Erythroblast (primary cell): ENCODE results near the gene SLC7A10.

ENCODE experiments used
- DNase-seq, 2 experiments: peaks; one replicate each; lab custom pipeline; 2025; lab: John Stamatoyannopoulos, UW
- GATA1 ChIP-seq: IDR thresholded peaks from 2 replicates; pipeline ENCODE4 v1.6.1; 2011; ENCODE audit warnings: low read depth, mild to moderate bottlenecking, control low read depth, low read length, moderate library complexity
- POLR2A ChIP-seq: IDR thresholded peaks from 2 replicates; pipeline ENCODE4 v1.6.1; 2011; ENCODE audit warnings: mild to moderate bottlenecking, low read length

The SLC7A10 gene

GRCh38 chr19:33249740-33250366 lies 24.2 kb upstream of the SLC7A10 start:
- TF ChIP-seq GATA1, result no peak
- TF ChIP-seq POLR2A, result no peak
- DNase-seq, result peak in 1 of 2 experiments; percentile 32

- TF ChIP-seq GATA1, result no peak
- no peak for TF ChIP-seq POLR2A
- DNase-seq, result peak in 1 of 2 experiments; percentile 55
Observed at GRCh38 chr19:33248954-33249613, 23.4 kb upstream of the SLC7A10 start.

GRCh38 chr19:33248553-33248953 lies 22.9 kb upstream of the SLC7A10 start:
- no peak for TF ChIP-seq POLR2A
- TF ChIP-seq GATA1, result no peak
- DNase-seq, result no peak

- DNase-seq, result no peak
- TF ChIP-seq POLR2A, result no peak
- TF ChIP-seq GATA1, result no peak
Observed at GRCh38 chr19:33248104-33248503, 22.5 kb upstream of the SLC7A10 start.

- DNase-seq, result no peak
- TF ChIP-seq GATA1 (no peak), POLR2A (no peak)
Observed at GRCh38 chr19:33247441-33247819, 21.8 kb upstream of the SLC7A10 start.

- no peak for DNase-seq
- TF ChIP-seq GATA1 (no peak), POLR2A (no peak)
Observed at GRCh38 chr19:33246709-33247440, 21.2 kb upstream of the SLC7A10 start.

GRCh38 chr19:33245948-33246708 lies 20.5 kb upstream of the SLC7A10 start:
- DNase-seq, result peak in 1 of 2 experiments; percentile 26
- no peak for TF ChIP-seq POLR2A
- no peak for TF ChIP-seq GATA1

GRCh38 chr19:33242911-33243310 lies 17.3 kb upstream of the SLC7A10 start:
- no peak for DNase-seq
- TF ChIP-seq POLR2A, result no peak
- TF ChIP-seq GATA1, result no peak

- DNase-seq, result no peak
- TF ChIP-seq GATA1, result no peak
- TF ChIP-seq POLR2A, result no peak
Observed at GRCh38 chr19:33242131-33242530, 16.5 kb upstream of the SLC7A10 start.

- TF ChIP-seq GATA1 (no peak), POLR2A (no peak)
- DNase-seq, result peak in 1 of 2 experiments; percentile 29
Observed at GRCh38 chr19:33241530-33242101, 16.0 kb upstream of the SLC7A10 start.

- TF ChIP-seq GATA1 (no peak), POLR2A (no peak)
- DNase-seq, result no peak
Observed at GRCh38 chr19:33241091-33241529, 15.5 kb upstream of the SLC7A10 start.

GRCh38 chr19:33240181-33240771 lies 14.6 kb upstream of the SLC7A10 start:
- no peak for DNase-seq
- TF ChIP-seq GATA1 (no peak), POLR2A (no peak)
